Measurements from ENCODE around the gene SH3RF1.

Gene SH3RF1

DNA sequence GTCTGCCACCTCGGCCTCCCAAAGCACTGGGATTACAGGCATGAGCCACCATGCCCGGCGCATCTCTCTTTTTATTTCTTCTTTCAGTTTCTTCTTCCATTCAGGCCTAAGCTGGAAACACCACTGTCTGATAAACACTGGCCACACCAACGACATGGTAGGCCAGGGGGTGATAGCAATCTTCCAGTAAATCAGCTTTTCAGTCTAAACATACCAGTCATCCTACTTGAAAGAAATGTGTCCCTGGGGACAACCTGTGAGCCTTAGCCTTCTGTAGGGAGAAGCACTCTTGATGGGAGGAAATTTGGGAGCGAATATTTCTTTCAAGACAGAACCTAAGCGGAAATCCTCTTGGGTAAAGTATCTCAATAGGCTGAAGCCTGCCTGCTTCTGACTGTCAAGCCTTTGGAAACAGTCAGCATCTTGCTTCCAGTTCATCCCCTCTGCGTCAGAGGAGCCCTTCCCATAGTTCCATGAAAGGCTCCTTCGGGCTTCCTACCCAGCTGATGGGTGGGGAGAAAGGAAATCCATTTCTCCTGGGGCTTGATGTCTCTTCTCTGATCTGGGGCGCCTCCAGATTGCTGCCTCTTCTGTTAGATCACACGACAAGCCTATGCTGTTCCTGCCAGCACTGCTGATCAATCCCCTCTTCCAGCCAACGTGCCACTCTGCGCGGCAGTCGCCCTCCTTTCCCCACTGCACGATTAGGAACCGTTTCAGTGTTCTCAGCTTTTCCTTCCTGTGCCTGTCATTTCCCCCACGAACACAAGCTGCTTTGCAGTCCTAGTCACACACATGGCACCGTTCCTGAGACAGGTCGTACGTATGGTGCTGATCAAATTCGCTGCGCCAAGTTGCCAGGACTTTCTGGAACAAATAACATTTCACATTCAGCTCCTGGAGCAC is 211.2 kb downstream of the SH3RF1 start:
- no peaks in the 10 kb centered on the region for H3K27me3 ChIP-seq (ENCODE audit: insufficient read depth, low read length)
- no peak overlapping the region for H2BK12ac ChIP-seq (ENCODE audit: low read length)
- peaks cover 0 to 9% of the 10 kb centered on the region in 2 experiments for H3K4me1 ChIP-seq (ENCODE audit: control insufficient read depth in 1 of 2, insufficient read depth in 2 of 2, low read length in 2 of 2)
- no peak overlapping the region for H4K91ac ChIP-seq (ENCODE audit: low read depth, low read length)
- peak overlapping the region; percentile 1 for H3K14ac ChIP-seq (ENCODE audit: low read length)
- H4K8ac ChIP-seq (ENCODE audit: low read depth, low read length) = no peak overlapping the region
- H3K18ac ChIP-seq (ENCODE audit: low read length) = peak overlapping the region; percentile 0
- no CpG with 5 or more reads among the region's 22 CpGs for WGBS (ENCODE audit: extremely low coverage, insufficient coverage, insufficient read length)
- H4K12ac ChIP-seq (ENCODE audit: low read depth, low read length) = no peak overlapping the region
- H2BK120ac ChIP-seq (ENCODE audit: insufficient read depth, low read length, poor library complexity) = no peak overlapping the region
- no peaks in the 10 kb centered on the region for H3K79me2 ChIP-seq (ENCODE audit: control insufficient read depth, insufficient read depth, low read length, poor library complexity)
- H3K23ac ChIP-seq (ENCODE audit: low read length) = no peak overlapping the region
- no peak for DNase-seq
- peak overlapping the region; percentile 51 for H2AK5ac ChIP-seq (ENCODE audit: low read length)
- H2BK5ac ChIP-seq (ENCODE audit: low read depth, low read length, poor library complexity) = no peak overlapping the region
- no peak overlapping the region for H3K9ac ChIP-seq (ENCODE audit: low read length)
- no peak overlapping the region for H3K4me3 ChIP-seq (ENCODE audit: low read depth, low read length)
- H3K4ac ChIP-seq (ENCODE audit: low read depth, low read length) = no peak overlapping the region
- no peak overlapping the region for H3K27ac ChIP-seq (ENCODE audit: low read depth, low read length)
- H3K79me1 ChIP-seq (ENCODE audit: low read length) = no peaks in the 10 kb centered on the region
- no peak overlapping the region for H2AFZ ChIP-seq (ENCODE audit: insufficient read depth, low read length, poor library complexity)
- no peak overlapping the region for H3K4me2 ChIP-seq (ENCODE audit: low read length)
- no peaks in the 10 kb centered on the region for H3K9me3 ChIP-seq (ENCODE audit: insufficient read depth, low read depth, low read length)
- no peaks in the 10 kb centered on the region for H3K36me3 ChIP-seq (ENCODE audit: control insufficient read depth in 1 of 2, insufficient read depth in 2 of 2, low read length in 2 of 2)

DNA sequence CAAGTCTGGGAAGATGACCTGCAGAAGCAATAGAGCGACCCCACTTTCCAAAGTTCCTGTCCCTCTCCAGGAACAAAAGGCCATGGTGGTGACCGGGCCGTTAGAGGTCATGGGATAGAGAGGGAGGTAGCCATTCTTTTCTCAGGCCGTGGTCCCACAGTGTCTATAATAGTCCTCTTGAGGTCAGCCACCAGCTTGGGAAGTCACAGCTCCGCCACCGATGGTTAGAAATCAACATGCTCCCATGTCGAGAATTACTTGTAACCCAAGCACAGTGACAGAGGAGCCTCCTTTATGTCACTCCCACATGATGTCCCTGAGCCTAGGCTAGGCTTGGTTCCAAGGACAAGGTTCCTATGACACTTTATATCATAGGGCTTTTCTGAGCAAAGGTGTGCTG is 212.4 kb downstream of the SH3RF1 start:
- no peak overlapping the region for H4K12ac ChIP-seq (ENCODE audit: low read depth, low read length)
- no CpG with 5 or more reads among the region's 7 CpGs for WGBS (ENCODE audit: extremely low coverage, insufficient coverage, insufficient read length)
- H2BK12ac ChIP-seq (ENCODE audit: low read length) = no peak overlapping the region
- no peak overlapping the region for H4K8ac ChIP-seq (ENCODE audit: low read depth, low read length)
- H3K18ac ChIP-seq (ENCODE audit: low read length) = no peak overlapping the region
- no peaks in the 10 kb centered on the region for H3K79me1 ChIP-seq (ENCODE audit: low read length)
- H3K9ac ChIP-seq (ENCODE audit: low read length) = no peak overlapping the region
- H3K4ac ChIP-seq (ENCODE audit: low read depth, low read length) = no peak overlapping the region
- H2BK5ac ChIP-seq (ENCODE audit: low read depth, low read length, poor library complexity) = no peak overlapping the region
- H3K36me3 ChIP-seq (ENCODE audit: control insufficient read depth in 1 of 2, insufficient read depth in 2 of 2, low read length in 2 of 2) = no peaks in the 10 kb centered on the region
- H3K4me3 ChIP-seq (ENCODE audit: low read depth, low read length) = no peak overlapping the region
- H3K23ac ChIP-seq (ENCODE audit: low read length) = no peak overlapping the region
- H3K4me2 ChIP-seq (ENCODE audit: low read length) = no peak overlapping the region
- no peak overlapping the region for H4K91ac ChIP-seq (ENCODE audit: low read depth, low read length)
- no peak overlapping the region for H2AFZ ChIP-seq (ENCODE audit: insufficient read depth, low read length, poor library complexity)
- H3K79me2 ChIP-seq (ENCODE audit: control insufficient read depth, insufficient read depth, low read length, poor library complexity) = no peaks in the 10 kb centered on the region
- H2BK120ac ChIP-seq (ENCODE audit: insufficient read depth, low read length, poor library complexity) = no peak overlapping the region
- no peak overlapping the region for H3K14ac ChIP-seq (ENCODE audit: low read length)
- no peak overlapping the region for H3K27ac ChIP-seq (ENCODE audit: low read depth, low read length)
- DNase-seq = no peak
- H3K4me1 ChIP-seq (ENCODE audit: control insufficient read depth in 1 of 2, insufficient read depth in 2 of 2, low read length in 2 of 2) = peaks cover 0 to 9% of the 10 kb centered on the region in 2 experiments
- H3K27me3 ChIP-seq (ENCODE audit: insufficient read depth, low read length) = no peaks in the 10 kb centered on the region
- no peaks in the 10 kb centered on the region for H3K9me3 ChIP-seq (ENCODE audit: insufficient read depth, low read depth, low read length)
- H2AK5ac ChIP-seq (ENCODE audit: low read length) = no peak overlapping the region

DNA sequence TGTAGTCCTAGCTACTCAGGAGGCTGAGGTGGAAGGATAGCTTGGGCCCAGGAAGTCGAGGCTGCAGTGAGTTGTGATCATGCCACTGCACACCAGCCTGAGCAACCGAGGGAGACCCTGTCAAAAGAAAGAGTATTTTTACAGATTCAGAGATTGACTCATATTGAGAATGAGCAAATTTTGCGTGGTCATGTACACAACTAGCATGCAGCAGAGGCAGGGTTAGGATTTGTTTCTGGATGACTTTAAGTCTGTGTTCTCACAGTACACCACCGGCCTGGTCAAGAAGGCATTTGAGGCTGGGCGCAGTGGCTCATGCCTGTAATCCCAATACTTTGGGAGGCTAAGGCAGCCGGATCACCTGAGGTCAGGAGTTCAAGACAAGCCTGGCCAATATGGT is 215.9 kb downstream of the SH3RF1 start:
- no peak overlapping the region for H2AK5ac ChIP-seq (ENCODE audit: low read length)
- no peak overlapping the region for H4K12ac ChIP-seq (ENCODE audit: low read depth, low read length)
- no peaks in the 10 kb centered on the region for H3K79me2 ChIP-seq (ENCODE audit: control insufficient read depth, insufficient read depth, low read length, poor library complexity)
- no peak overlapping the region for H3K27ac ChIP-seq (ENCODE audit: low read depth, low read length)
- H3K79me1 ChIP-seq (ENCODE audit: low read length) = no peaks in the 10 kb centered on the region
- H3K4me2 ChIP-seq (ENCODE audit: low read length) = no peak overlapping the region
- H2AFZ ChIP-seq (ENCODE audit: insufficient read depth, low read length, poor library complexity) = no peak overlapping the region
- no peaks in the 10 kb centered on the region for H3K36me3 ChIP-seq (ENCODE audit: control insufficient read depth in 1 of 2, insufficient read depth in 2 of 2, low read length in 2 of 2)
- no peak overlapping the region for H3K4me3 ChIP-seq (ENCODE audit: low read depth, low read length)
- H3K18ac ChIP-seq (ENCODE audit: low read length) = no peak overlapping the region
- H3K9ac ChIP-seq (ENCODE audit: low read length) = no peak overlapping the region
- H2BK5ac ChIP-seq (ENCODE audit: low read depth, low read length, poor library complexity) = no peak overlapping the region
- no peak overlapping the region for H4K8ac ChIP-seq (ENCODE audit: low read depth, low read length)
- no peak overlapping the region for H3K14ac ChIP-seq (ENCODE audit: low read length)
- no peaks in the 10 kb centered on the region for H3K9me3 ChIP-seq (ENCODE audit: insufficient read depth, low read depth, low read length)
- no peak overlapping the region for H3K23ac ChIP-seq (ENCODE audit: low read length)
- H3K4ac ChIP-seq (ENCODE audit: low read depth, low read length) = no peak overlapping the region
- no peak for DNase-seq
- WGBS (ENCODE audit: extremely low coverage, insufficient coverage, insufficient read length) = no CpG with 5 or more reads among the region's 6 CpGs
- H2BK12ac ChIP-seq (ENCODE audit: low read length) = no peak overlapping the region
- no peaks in the 10 kb centered on the region for H3K27me3 ChIP-seq (ENCODE audit: insufficient read depth, low read length)
- no peak overlapping the region for H4K91ac ChIP-seq (ENCODE audit: low read depth, low read length)
- H2BK120ac ChIP-seq (ENCODE audit: insufficient read depth, low read length, poor library complexity) = no peak overlapping the region
- peaks cover 0 to 2% of the 10 kb centered on the region in 2 experiments for H3K4me1 ChIP-seq (ENCODE audit: control insufficient read depth in 1 of 2, insufficient read depth in 2 of 2, low read length in 2 of 2)

DNA sequence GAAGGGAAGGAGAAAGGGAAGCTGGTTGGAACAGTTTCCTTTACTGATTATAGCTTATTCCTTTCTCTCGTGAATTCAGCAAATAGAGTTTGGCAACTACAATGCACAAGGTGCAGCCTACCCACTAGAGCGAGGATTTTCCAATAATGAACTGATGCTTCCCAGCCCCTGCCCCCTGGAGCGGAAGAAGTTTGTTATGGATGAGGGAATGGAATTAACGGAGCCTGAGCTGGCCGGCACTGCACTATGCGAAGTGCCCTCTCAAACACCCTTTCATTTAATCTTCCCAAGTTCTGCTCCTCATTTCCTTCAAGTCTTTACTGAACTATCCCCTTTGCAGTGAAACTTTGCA is 218.2 kb downstream of the SH3RF1 start:
- no peak for DNase-seq
- Histone ChIP-seq H3K36me3 (ENCODE audit: control insufficient read depth in 1 of 2, insufficient read depth in 2 of 2, low read length in 2 of 2) (no peaks in the 10 kb centered on the region), H3K9ac (ENCODE audit: low read length) (no peak overlapping the region), H3K9me3 (ENCODE audit: insufficient read depth, low read depth, low read length) (no peaks in the 10 kb centered on the region), H3K4me3 (ENCODE audit: low read depth, low read length) (no peak overlapping the region), H4K8ac (ENCODE audit: low read depth, low read length) (no peak overlapping the region), H4K91ac (ENCODE audit: low read depth, low read length) (no peak overlapping the region), H3K79me2 (ENCODE audit: control insufficient read depth, insufficient read depth, low read length, poor library complexity) (no peaks in the 10 kb centered on the region), H3K27me3 (ENCODE audit: insufficient read depth, low read length) (no peaks in the 10 kb centered on the region), H2BK120ac (ENCODE audit: insufficient read depth, low read length, poor library complexity) (no peak overlapping the region), H2BK5ac (ENCODE audit: low read depth, low read length, poor library complexity) (no peak overlapping the region), H2BK12ac (ENCODE audit: low read length) (no peak overlapping the region), H3K18ac (ENCODE audit: low read length) (no peak overlapping the region), H3K79me1 (ENCODE audit: low read length) (no peaks in the 10 kb centered on the region), H4K12ac (ENCODE audit: low read depth, low read length) (no peak overlapping the region), H3K4me2 (ENCODE audit: low read length) (no peak overlapping the region), H3K4me1 (ENCODE audit: control insufficient read depth in 1 of 2, insufficient read depth in 2 of 2, low read length in 2 of 2) (no peaks in the 10 kb centered on the region), H2AK5ac (ENCODE audit: low read length) (no peak overlapping the region), H3K23ac (ENCODE audit: low read length) (no peak overlapping the region), H3K27ac (ENCODE audit: low read depth, low read length) (no peak overlapping the region), H3K4ac (ENCODE audit: low read depth, low read length) (no peak overlapping the region), H3K14ac (ENCODE audit: low read length) (no peak overlapping the region), H2AFZ (ENCODE audit: insufficient read depth, low read length, poor library complexity) (no peak overlapping the region)
- no CpG with 5 or more reads among the region's 6 CpGs for WGBS (ENCODE audit: extremely low coverage, insufficient coverage, insufficient read length)

Measured in trophoblast cell (in vitro differentiated cells and primary cell).